Measurements from ENCODE around the gene MBD1.
"Not testable (repeated sequence)": the region's sequence is repeated elsewhere in the genome, so short reads cannot be mapped to it uniquely, and the experiment has no call there.

Gene MBD1, protein sequence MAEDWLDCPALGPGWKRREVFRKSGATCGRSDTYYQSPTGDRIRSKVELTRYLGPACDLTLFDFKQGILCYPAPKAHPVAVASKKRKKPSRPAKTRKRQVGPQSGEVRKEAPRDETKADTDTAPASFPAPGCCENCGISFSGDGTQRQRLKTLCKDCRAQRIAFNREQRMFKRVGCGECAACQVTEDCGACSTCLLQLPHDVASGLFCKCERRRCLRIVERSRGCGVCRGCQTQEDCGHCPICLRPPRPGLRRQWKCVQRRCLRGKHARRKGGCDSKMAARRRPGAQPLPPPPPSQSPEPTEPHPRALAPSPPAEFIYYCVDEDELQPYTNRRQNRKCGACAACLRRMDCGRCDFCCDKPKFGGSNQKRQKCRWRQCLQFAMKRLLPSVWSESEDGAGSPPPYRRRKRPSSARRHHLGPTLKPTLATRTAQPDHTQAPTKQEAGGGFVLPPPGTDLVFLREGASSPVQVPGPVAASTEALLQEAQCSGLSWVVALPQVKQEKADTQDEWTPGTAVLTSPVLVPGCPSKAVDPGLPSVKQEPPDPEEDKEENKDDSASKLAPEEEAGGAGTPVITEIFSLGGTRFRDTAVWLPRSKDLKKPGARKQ

GRCh38 chr18:50281295-50281971, at the start of gene MBD1:
Gene MBD1, minus strand, starts transcription at chr18:50281523. Its CDS starts 1,531 bp downstream, at chr18:50279992.
- DNase-seq (ENCODE audit: low read depth in 2 of 2) = peak; percentile 91 to 94

- DNase-seq (ENCODE audit: low read depth in 2 of 2) = no peak
Measured at GRCh38 chr18:50330176-50330575, 48.9 kb upstream of the MBD1 start.

GRCh38 chr18:50327983-50328382, 46.7 kb upstream of the MBD1 start:
- no peak for DNase-seq (ENCODE audit: low read depth in 2 of 2)

GRCh38 chr18:50320719-50321118, 39.4 kb upstream of the MBD1 start:
- DNase-seq (ENCODE audit: low read depth in 2 of 2) = no peak

GRCh38 chr18:50315100-50315871, 34.0 kb upstream of the MBD1 start:
- DNase-seq (ENCODE audit: low read depth in 2 of 2) = no peak

GRCh38 chr18:50313873-50314460, 32.6 kb upstream of the MBD1 start:
- no peak for DNase-seq (ENCODE audit: low read depth in 2 of 2)

- no peak for DNase-seq (ENCODE audit: low read depth in 2 of 2)
Measured at GRCh38 chr18:50313031-50313607, 31.8 kb upstream of the MBD1 start.

DNA sequence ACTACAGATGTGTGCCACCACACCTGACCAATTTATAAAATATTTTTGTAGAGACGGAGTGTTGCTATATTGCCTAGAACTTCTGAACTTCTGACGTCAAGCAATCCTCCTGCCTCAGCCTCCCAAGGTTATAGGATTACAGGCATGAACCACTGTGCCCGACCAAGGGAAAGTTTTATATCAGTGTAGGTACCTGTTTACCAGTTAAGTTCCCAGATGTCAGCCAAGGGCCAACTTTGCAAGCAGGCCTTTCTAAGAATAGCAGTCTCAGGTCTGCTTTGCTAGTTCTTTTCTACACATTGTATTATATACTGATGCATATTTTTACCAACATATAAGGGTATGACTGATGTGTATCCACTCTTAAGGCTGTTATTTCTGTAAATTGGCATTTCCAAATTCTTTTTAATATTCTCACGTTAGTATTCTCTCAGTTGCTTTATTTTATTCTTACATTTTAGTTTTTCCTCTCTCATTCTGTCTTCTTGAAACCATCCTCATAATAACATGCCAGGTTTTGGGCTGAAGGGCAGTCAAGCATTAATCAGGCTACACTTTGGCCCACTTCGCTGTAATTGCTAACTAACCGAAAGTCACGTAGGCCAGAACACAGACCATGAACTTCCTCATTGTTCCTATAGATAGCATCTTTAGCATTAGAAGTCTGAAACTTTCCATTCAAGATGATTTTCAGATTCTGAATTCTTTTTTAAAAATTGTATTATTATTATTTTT, 31.1 kb upstream of the MBD1 start:
- no peak for DNase-seq (ENCODE audit: low read depth in 2 of 2)

GRCh38 chr18:50311650-50312049, 30.3 kb upstream of the MBD1 start:
- no peak for DNase-seq (ENCODE audit: low read depth in 2 of 2)

DNA sequence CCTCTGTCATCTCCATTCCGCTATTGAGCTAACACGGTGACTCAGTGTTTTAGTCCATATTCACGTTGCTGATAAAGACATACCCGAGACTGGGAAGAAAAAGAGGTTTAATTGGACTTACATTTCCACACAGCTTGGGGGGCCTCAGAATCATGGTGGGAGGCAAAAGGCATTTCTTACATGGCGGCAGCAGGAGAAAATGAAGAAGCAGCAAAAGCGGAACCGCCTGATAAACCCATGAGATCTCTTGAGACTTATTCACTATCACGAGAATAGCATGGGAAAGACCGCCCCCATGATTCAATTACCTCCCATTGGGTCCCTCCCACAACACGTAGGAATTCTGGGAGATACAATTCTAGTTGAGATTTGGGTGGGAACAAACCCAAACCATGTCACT, 28.8 kb upstream of the MBD1 start:
- no peak for DNase-seq (ENCODE audit: low read depth in 2 of 2)

- not testable (repeated sequence) for DNase-seq (ENCODE audit: low read depth in 2 of 2)
Measured at GRCh38 chr18:50308851-50309250, 27.5 kb upstream of the MBD1 start.

DNA sequence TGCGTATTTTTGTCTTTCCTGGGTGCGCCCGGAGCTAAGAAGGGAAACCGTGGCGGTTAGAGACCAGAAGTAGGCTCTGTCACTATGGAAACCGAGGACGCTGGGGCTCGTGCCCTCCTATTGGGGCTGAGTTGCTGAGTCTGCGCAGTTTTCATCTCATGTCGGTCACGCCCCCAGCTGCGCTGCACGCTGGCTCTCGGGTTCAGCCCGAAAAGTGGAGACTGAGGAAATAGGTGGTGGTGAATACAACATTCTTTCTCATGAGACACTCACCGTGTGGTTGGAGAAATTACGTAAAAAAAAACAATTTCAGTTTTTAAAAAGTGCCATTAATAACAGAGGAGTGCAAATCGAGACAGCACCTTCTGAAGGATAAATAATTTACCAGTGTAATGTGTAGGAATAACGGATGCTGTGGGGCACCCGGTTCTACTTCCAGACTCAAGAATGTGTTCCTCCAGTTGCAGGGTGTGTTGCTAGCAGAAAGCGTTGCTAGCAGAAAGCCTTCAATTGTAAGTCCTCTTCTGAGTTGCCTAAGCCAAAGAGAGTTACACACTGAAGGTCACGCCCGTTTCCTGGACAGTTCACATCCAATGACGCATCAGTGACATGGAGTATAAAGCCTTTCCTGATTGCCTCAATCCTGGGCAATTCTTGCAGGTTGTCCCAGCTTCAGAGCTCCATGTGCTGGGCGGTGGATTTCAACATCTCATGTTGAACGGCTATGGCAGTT, 26.6 kb upstream of the MBD1 start:
- DNase-seq (ENCODE audit: low read depth in 2 of 2) = peak; percentile 81 to 82

- DNase-seq (ENCODE audit: low read depth in 2 of 2) = no peak
Measured at GRCh38 chr18:50307400-50307737, 26.0 kb upstream of the MBD1 start.

- DNase-seq (ENCODE audit: low read depth in 2 of 2) = no peak
Measured at GRCh38 chr18:50306944-50307343, 25.6 kb upstream of the MBD1 start.

GRCh38 chr18:50301074-50301473, 19.8 kb upstream of the MBD1 start:
- no peak for DNase-seq (ENCODE audit: low read depth in 2 of 2)

- DNase-seq (ENCODE audit: low read depth in 2 of 2) = no peak
Measured at GRCh38 chr18:50299626-50300388, 18.5 kb upstream of the MBD1 start.

- no peak for DNase-seq (ENCODE audit: low read depth in 2 of 2)
Measured at GRCh38 chr18:50298443-50299284, 17.3 kb upstream of the MBD1 start.
